ENCODE measurements around the gene ELOVL6.

GRCh38 chr4:110134269-110134869 is 64.0 kb downstream of the ELOVL6 start:
- TF ChIP-seq, protein P1, sequence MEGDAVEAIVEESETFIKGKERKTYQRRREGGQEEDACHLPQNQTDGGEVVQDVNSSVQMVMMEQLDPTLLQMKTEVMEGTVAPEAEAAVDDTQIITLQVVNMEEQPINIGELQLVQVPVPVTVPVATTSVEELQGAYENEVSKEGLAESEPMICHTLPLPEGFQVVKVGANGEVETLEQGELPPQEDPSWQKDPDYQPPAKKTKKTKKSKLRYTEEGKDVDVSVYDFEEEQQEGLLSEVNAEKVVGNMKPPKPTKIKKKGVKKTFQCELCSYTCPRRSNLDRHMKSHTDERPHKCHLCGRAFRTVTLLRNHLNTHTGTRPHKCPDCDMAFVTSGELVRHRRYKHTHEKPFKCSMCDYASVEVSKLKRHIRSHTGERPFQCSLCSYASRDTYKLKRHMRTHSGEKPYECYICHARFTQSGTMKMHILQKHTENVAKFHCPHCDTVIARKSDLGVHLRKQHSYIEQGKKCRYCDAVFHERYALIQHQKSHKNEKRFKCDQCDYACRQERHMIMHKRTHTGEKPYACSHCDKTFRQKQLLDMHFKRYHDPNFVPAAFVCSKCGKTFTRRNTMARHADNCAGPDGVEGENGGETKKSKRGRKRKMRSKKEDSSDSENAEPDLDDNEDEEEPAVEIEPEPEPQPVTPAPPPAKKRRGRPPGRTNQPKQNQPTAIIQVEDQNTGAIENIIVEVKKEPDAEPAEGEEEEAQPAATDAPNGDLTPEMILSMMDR (IDR thresholded peaks at IDR 0.05 in 2 of 3, conservative IDR thresholded peaks at IDR 0.05 in 1 of 3; ENCODE audit: control insufficient read depth in 2 of 3, extremely low read depth in 1 of 3, insufficient read depth in 1 of 3, low read depth in 3 of 3, low read length in 3 of 3), result no peak
- TF ChIP-seq SP1 (IDR thresholded peaks at IDR 0.05; ENCODE audit: low read depth, low read length) (no peak), KAT2A (conservative IDR thresholded peaks at IDR 0.05; ENCODE audit: control insufficient read depth, low read depth, low read length) (no peak), FOS (IDR thresholded peaks at IDR 0.05; ENCODE audit: borderline replicate concordance, extremely low read depth, insufficient read length) (no peak), HDAC2 (IDR thresholded peaks at IDR 0.05) (no peak), GABPA (IDR thresholded peaks at IDR 0.05; ENCODE audit: low read depth) (no peak)
